ENCODE measurements around the gene PSTK. TPM values are rescaled to one million over a fixed set of nuclear protein-coding genes. Genes with fewer than 3 reads are reported as not detected.

Gene PSTK
- total RNA-seq, 1 donor from 2014 or later, result 4.8 TPM

GRCh38 chr10:123018531-123018930 lies 38.3 kb downstream of the PSTK start:
- Mint-ChIP-seq H3K27ac (no peak overlapping the region), H3K9me3 (no peaks in the 10 kb centered on the region), H3K36me3 (ENCODE audit: low read depth) (peaks cover 2% of the 10 kb centered on the region), H3K27me3 (no peaks in the 10 kb centered on the region), H3K4me1 (no peaks in the 10 kb centered on the region), H3K4me3 (no peak overlapping the region)
- intact Hi-C loops (cut with micrococcal nuclease), result no loop called here
- DNase-seq, result no peak

GRCh38 chr10:123019264-123019663 lies 39.1 kb downstream of the PSTK start:
- H3K4me1 Mint-ChIP-seq, result peaks cover 1% of the 10 kb centered on the region
- no peaks in the 10 kb centered on the region for H3K36me3 Mint-ChIP-seq (ENCODE audit: low read depth)
- DNase-seq, result no peak
- H3K9me3 Mint-ChIP-seq, result no peaks in the 10 kb centered on the region
- no peak overlapping the region for H3K4me3 Mint-ChIP-seq
- no peak overlapping the region for H3K27ac Mint-ChIP-seq
- intact Hi-C loops (cut with micrococcal nuclease), result no loop called here
- no peaks in the 10 kb centered on the region for H3K27me3 Mint-ChIP-seq

GRCh38 chr10:123019941-123020703 lies 39.9 kb downstream of the PSTK start:
- Mint-ChIP-seq H3K4me1 (peaks cover 3% of the 10 kb centered on the region), H3K9me3 (no peaks in the 10 kb centered on the region), H3K36me3 (ENCODE audit: low read depth) (no peaks in the 10 kb centered on the region), H3K4me3 (no peak overlapping the region), H3K27me3 (no peaks in the 10 kb centered on the region), H3K27ac (no peak overlapping the region)
- intact Hi-C loops (cut with micrococcal nuclease), result no loop called here
- DNase-seq, result no peak

- no peak for DNase-seq
- no peak overlapping the region for H3K4me3 Mint-ChIP-seq
- H3K27me3 Mint-ChIP-seq, result no peaks in the 10 kb centered on the region
- H3K27ac Mint-ChIP-seq, result no peak overlapping the region
- H3K9me3 Mint-ChIP-seq, result no peaks in the 10 kb centered on the region
- H3K4me1 Mint-ChIP-seq, result peaks cover 3% of the 10 kb centered on the region
- intact Hi-C loops (cut with micrococcal nuclease), result no loop called here
- no peaks in the 10 kb centered on the region for H3K36me3 Mint-ChIP-seq (ENCODE audit: low read depth)
These were observed 41.3 kb downstream of the PSTK start for GRCh38 chr10:123021517-123021916.

GRCh38 chr10:123024540-123024939 lies 44.3 kb downstream of the PSTK start:
- intact Hi-C loops (cut with micrococcal nuclease), result no loop called here
- no peak overlapping the region for H3K4me3 Mint-ChIP-seq
- no peak overlapping the region for H3K27ac Mint-ChIP-seq
- peaks cover 1% of the 10 kb centered on the region for H3K36me3 Mint-ChIP-seq (ENCODE audit: low read depth)
- no peaks in the 10 kb centered on the region for H3K9me3 Mint-ChIP-seq
- H3K4me1 Mint-ChIP-seq, result peaks cover 3% of the 10 kb centered on the region
- no peak for DNase-seq
- H3K27me3 Mint-ChIP-seq, result no peaks in the 10 kb centered on the region

- DNase-seq, result no peak
- H3K9me3 Mint-ChIP-seq, result no peaks in the 10 kb centered on the region
- intact Hi-C loops (cut with micrococcal nuclease), result no loop called here
- peaks cover 3% of the 10 kb centered on the region for H3K4me1 Mint-ChIP-seq
- no peak overlapping the region for H3K4me3 Mint-ChIP-seq
- H3K27ac Mint-ChIP-seq, result no peak overlapping the region
- no peaks in the 10 kb centered on the region for H3K27me3 Mint-ChIP-seq
- peaks cover 1% of the 10 kb centered on the region for H3K36me3 Mint-ChIP-seq (ENCODE audit: low read depth)
These were observed 46.1 kb downstream of the PSTK start for GRCh38 chr10:123026302-123026701.

GRCh38 chr10:123027861-123028260 lies 47.7 kb downstream of the PSTK start:
- Mint-ChIP-seq H3K4me3 (no peak overlapping the region), H3K36me3 (ENCODE audit: low read depth) (peaks cover 1% of the 10 kb centered on the region), H3K4me1 (peaks cover 3% of the 10 kb centered on the region), H3K9me3 (no peaks in the 10 kb centered on the region), H3K27ac (no peak overlapping the region), H3K27me3 (no peaks in the 10 kb centered on the region)
- intact Hi-C loops (cut with micrococcal nuclease), result no loop called here
- DNase-seq, result no peak

- no peaks in the 10 kb centered on the region for H3K27me3 Mint-ChIP-seq
These were observed 50.9 kb downstream of the PSTK start for GRCh38 chr10:123031124-123031523.

GRCh38 chr10:123034332-123034731 lies 54.1 kb downstream of the PSTK start:
- H3K27ac Mint-ChIP-seq, result no peak overlapping the region
- peaks cover 3% of the 10 kb centered on the region for H3K4me1 Mint-ChIP-seq
- intact Hi-C loops (cut with micrococcal nuclease), result no loop called here
- H3K9me3 Mint-ChIP-seq, result no peaks in the 10 kb centered on the region
- peaks cover 7% of the 10 kb centered on the region for H3K36me3 Mint-ChIP-seq (ENCODE audit: low read depth)
- no peak for DNase-seq
- H3K4me3 Mint-ChIP-seq, result no peak overlapping the region
- H3K27me3 Mint-ChIP-seq, result no peaks in the 10 kb centered on the region

More at GRCh38 chr10:123031124-123031523, 50.9 kb downstream of the PSTK start:
- Mint-ChIP-seq H3K4me3 (no peak overlapping the region), H3K9me3 (no peaks in the 10 kb centered on the region), H3K27ac (no peak overlapping the region), H3K36me3 (ENCODE audit: low read depth) (peaks cover 5% of the 10 kb centered on the region), H3K4me1 (no peaks in the 10 kb centered on the region)
- intact Hi-C loops (cut with micrococcal nuclease), result no loop called here
- no peak for DNase-seq

GRCh38 chr10:123035467-123036086 lies 55.4 kb downstream of the PSTK start:
- intact Hi-C loops (cut with micrococcal nuclease), result no loop called here
- Mint-ChIP-seq H3K27me3 (no peaks in the 10 kb centered on the region), H3K9me3 (no peaks in the 10 kb centered on the region), H3K36me3 (ENCODE audit: low read depth) (peaks cover 6% of the 10 kb centered on the region), H3K4me3 (no peak overlapping the region), H3K27ac (no peak overlapping the region), H3K4me1 (peaks cover 4% of the 10 kb centered on the region)
- DNase-seq, result no peak

GRCh38 chr10:123038782-123039631 lies 58.8 kb downstream of the PSTK start:
- intact Hi-C loops (cut with micrococcal nuclease), result no loop called here
- Mint-ChIP-seq H3K9me3 (no peaks in the 10 kb centered on the region), H3K27ac (no peak overlapping the region), H3K4me3 (no peak overlapping the region), H3K36me3 (ENCODE audit: low read depth) (peaks cover 6% of the 10 kb centered on the region), H3K4me1 (peaks cover 7% of the 10 kb centered on the region), H3K27me3 (no peaks in the 10 kb centered on the region)
- DNase-seq, result no peak

GRCh38 chr10:123039632-123039930 lies 59.4 kb downstream of the PSTK start:
- H3K36me3 Mint-ChIP-seq (ENCODE audit: low read depth), result peaks cover 4% of the 10 kb centered on the region
- peaks cover 7% of the 10 kb centered on the region for H3K4me1 Mint-ChIP-seq
- no peak overlapping the region for H3K4me3 Mint-ChIP-seq
- DNase-seq, result no peak
- H3K27me3 Mint-ChIP-seq, result no peaks in the 10 kb centered on the region
- no peaks in the 10 kb centered on the region for H3K9me3 Mint-ChIP-seq
- intact Hi-C loops (cut with micrococcal nuclease), result no loop called here
- H3K27ac Mint-ChIP-seq, result no peak overlapping the region

Measured in activated CD4-positive, alpha-beta T cell treated with anti-CD3 and anti-CD28 coated beads, Interleukin-2, amount 10 ng/mL, durations not matched to agents 24 days and 14 days (primary cell).